A549 (cell line): ENCODE results near the gene CENPV. TPM values are rescaled to one million over a fixed set of nuclear protein-coding genes. Genes with fewer than 3 reads are reported as not detected.

Experiments used
- ATAC-seq, 2 experiments: fragments of 200-7000 bp in 1 of 2; fragments of >200 bp in 1 of 2; cut with Nextera tagmentation in 1 of 2; cut with Tn5 transposase in 1 of 2; 3 replicates each; pipeline versions ENCODE4 v1.8.0 to v1.9.1; 2018 to 2020; ENCODE audit warnings: mild to moderate bottlenecking in 1 of 2, moderate library complexity in 1 of 2
- CTCF ChIA-PET: fragments of 300-600 bp; sonication (Branson Sonifier 250); formaldehyde crosslinking; extraction: SDS; loops from one replicate; lab custom pipeline; 2021; ENCODE audit warnings: antibody characterized with exemption, inconsistent platforms; lab: Yijun Ruan, JAX
- POLR2A ChIA-PET: fragments of 350-600 bp; formaldehyde crosslinking; extraction: SDS; loops from one replicate; lab custom pipeline; 2021; ENCODE audit warnings: antibody characterized with exemption, inconsistent platforms; lab: Yijun Ruan, JAX
- DNase-seq, 2 experiments: peaks; one replicate each; pipeline versions ENCODE4 v3.0.0 to v3.0.0-alpha.2; 2011 to 2016; ENCODE audit warnings: low read depth in 1 of 2, low spot score in 1 of 2
- FAIRE-seq: peaks from 2 replicates; lab custom pipeline; 2011; peaks lifted over from hg19 to GRCh38; lab: Jason Lieb, UNC
- H3K27ac ChIP-seq, 2 experiments: fragments of >200 bp; sonication (Bioruptor Twin); formaldehyde crosslinking; 3 replicates each; pipeline ENCODE4 v1.5.1; 2016 to 2017
- H3K4me1 ChIP-seq: fragments of >200 bp; sonication (Bioruptor Twin); formaldehyde crosslinking; 3 replicates; pipeline ENCODE4 v1.6.1; 2016
- H3K4me2 ChIP-seq: fragments of >200 bp; sonication (Bioruptor Twin); formaldehyde crosslinking; 3 replicates; pipeline ENCODE4 v1.6.1; 2016
- H3K4me3 ChIP-seq: fragments of >200 bp; sonication (Bioruptor Twin); formaldehyde crosslinking; 3 replicates; pipeline ENCODE4 v1.5.1; 2016
- H3K9me3 ChIP-seq: fragments of >200 bp; sonication (Bioruptor Twin); formaldehyde crosslinking; 3 replicates; pipeline ENCODE4 v1.6.1; 2016
- BCL3 ChIP-seq: fragments of >200 bp; sonication (Bioruptor Twin); formaldehyde crosslinking; IDR thresholded peaks from 3 replicates; pipeline ENCODE4 v1.6.1; 2016
- BHLHE40 ChIP-seq: IDR thresholded peaks from 2 replicates; pipeline ENCODE4 v1.6.1; 2012; ENCODE audit warnings: low read depth, low read length, inconsistent platforms
- CEBPB ChIP-seq, 2 experiments: fragments of >200 bp in 1 of 2; sonication (Bioruptor Twin) in 1 of 2; formaldehyde crosslinking in 1 of 2; IDR thresholded peaks; 2 replicates each; pipeline ENCODE4 v1.6.1; 2012 to 2016
- CHD2 ChIP-seq: fragments of 150-350 bp; IDR thresholded peaks from 2 replicates; pipeline ENCODE4 v1.6.1; 2014; ENCODE audit warnings: low read length; ENCODE audit not compliant: partially characterized antibody
- CHD4 ChIP-seq: fragments of 200-600 bp; sonication (generic); IDR thresholded peaks from 2 replicates; pipeline ENCODE4 v1.6.1; 2016; ENCODE audit warnings: antibody characterized with exemption, mild to moderate bottlenecking, borderline replicate concordance
- EP300 ChIP-seq, 2 experiments: fragments of >200 bp; sonication (Bioruptor Twin); formaldehyde crosslinking; IDR thresholded peaks; 2 replicates in 1 of 2; 3 replicates in 1 of 2; pipeline ENCODE4 v1.6.1; 2016 to 2017
- FOSL2 ChIP-seq, 2 experiments: fragments of 450-650 bp in 1 of 2; fragments of >200 bp in 1 of 2; sonication (Bioruptor Twin) in 1 of 2; formaldehyde crosslinking; IDR thresholded peaks; 2 replicates each; pipeline versions ENCODE4 v1.5.0 to v1.6.1; 2016 to 2020; ENCODE audit warnings: mild to moderate bottlenecking in 1 of 2, moderate library complexity in 1 of 2
- FOXS1 ChIP-seq: fragments of 250-450 bp; sonication (Bioruptor Pico); IDR thresholded peaks from 2 replicates; pipeline ENCODE4 v1.5.0; 2020; ENCODE audit warnings: mild to moderate bottlenecking, moderate library complexity
- GATA3 ChIP-seq: IDR thresholded peaks from 2 replicates; pipeline ENCODE4 v1.6.1; 2012; ENCODE audit warnings: borderline replicate concordance
- HES2 ChIP-seq: fragments of >200 bp; sonication (Bioruptor Twin); formaldehyde crosslinking; IDR thresholded peaks from 2 replicates; pipeline ENCODE4 v1.6.1; 2016
- HMGXB4 ChIP-seq: fragments of 250-450 bp; sonication (Bioruptor Pico); IDR thresholded peaks from 2 replicates; pipeline ENCODE4 v1.5.0; 2021; ENCODE audit warnings: mild to moderate bottlenecking, moderate library complexity, borderline replicate concordance
- KDM1A ChIP-seq: fragments of 200-600 bp; sonication (generic); IDR thresholded peaks from 2 replicates; pipeline ENCODE4 v1.6.1; 2016; ENCODE audit warnings: low read depth, mild to moderate bottlenecking
- MAFK ChIP-seq: fragments of 450-650 bp; IDR thresholded peaks from 2 replicates; pipeline ENCODE4 v1.6.1; 2014; ENCODE audit not compliant: partially characterized antibody
- MAX ChIP-seq: IDR thresholded peaks from 2 replicates; pipeline ENCODE4 v1.6.1; 2012
- MYC ChIP-seq: IDR thresholded peaks from 2 replicates; pipeline ENCODE4 v1.6.1; 2012; ENCODE audit warnings: mild to moderate bottlenecking, inconsistent platforms, low read length, improper control_type of control experiment, borderline replicate concordance
- PBX3 ChIP-seq: IDR thresholded peaks from 2 replicates; pipeline ENCODE4 v1.6.1; 2012
- POLR2AphosphoS2 ChIP-seq: conservative IDR thresholded peaks from 2 replicates; pipeline ENCODE4 v1.6.1; 2012; ENCODE audit warnings: low read length, improper control_type of control experiment, inconsistent platforms
- REST ChIP-seq: fragments of 200-600 bp; sonication (generic); IDR thresholded peaks from 2 replicates; pipeline ENCODE4 v1.6.1; 2016; ENCODE audit warnings: antibody characterized with exemption, mild to moderate bottlenecking, moderate library complexity
- RFX5 ChIP-seq: fragments of 450-650 bp; IDR thresholded peaks from 2 replicates; pipeline ENCODE4 v1.7.1; 2014; ENCODE audit warnings: antibody characterized with exemption, mild to moderate bottlenecking, moderate library complexity
- USF2 ChIP-seq: fragments of 450-650 bp; IDR thresholded peaks from 2 replicates; pipeline ENCODE4 v1.6.1; 2014; ENCODE audit warnings: antibody characterized with exemption
- ZSCAN20 ChIP-seq: fragments of 250-450 bp; sonication (Bioruptor Pico); IDR thresholded peaks from 2 replicates; pipeline ENCODE4 v1.8.0; 2022; ENCODE audit warnings: mild to moderate bottlenecking, moderate library complexity
- WGBS: methylation state at CpG from one replicate; pipeline ENCODE4 v1.1.6; 2017; ENCODE audit errors: missing lambda C conversion rate; 5-methylcytosine and 5-hydroxymethylcytosine counted together
- polyA plus RNA-seq, 4 experiments: library from polyadenylated mRNA; depleted of rRNA in 3 of 4; stranded (reverse); fragments of >200 nt; fragmentation: RNase III in 1 of 4; extraction: RNeasy Plus Mini Kit Qiagen cat#74134 plus additional on column Dnase treatment in 1 of 4; gene quantifications; 2 replicates in 3 of 4; 3 replicates in 1 of 4; pipeline ENCODE4 v1.2.3, GENCODE V29; 2011 to 2017

CENPV gene
- polyA plus RNA-seq, 2 of the 4 experiments (the other 2 are of a cell fraction) = 112 to 202 TPM

GRCh38 chr17:16349431-16349830, 3.8 kb downstream of the CENPV start:
- ChIA-PET POLR2A (interaction anchor here (0.8 to 4.6 kb wide), 3 partner anchors 60 to 89 kb away, joined by 3 to 24 read pairs (median 6); no protein-coding TSS in a partner anchor), CTCF (interaction anchor here (0.7 to 9.4 kb wide), 9 partner anchors 15 to 179 kb away, joined by 3 to 163 read pairs (median 6); no protein-coding TSS in a partner anchor)
- 93% methylated on average over 5 of the region's 5 CpGs for WGBS
- ATAC-seq (no peak), FAIRE-seq (no peak), DNase-seq (no peak)
- Histone ChIP-seq H3K4me1 (peaks cover 12% of the 10 kb centered on the region), H3K4me3 (no peak overlapping the region), H3K9me3 (no peaks in the 10 kb centered on the region), H3K27ac (no peak overlapping the region), H3K4me2 (no peak overlapping the region)
- TF ChIP-seq MYC = no peak
- no peak for TF ChIP-seq EP300 (IDR thresholded peaks at IDR 0.05)

GRCh38 chr17:16348586-16348985, 4.7 kb downstream of the CENPV start:
- TF ChIP-seq FOSL2 (IDR thresholded peaks at IDR 0.05) (no peak), FOSL2 (CRISPR knock-in tag; IDR thresholded peaks at IDR 0.05) (no peak), REST (no peak), CHD2 (no peak), KDM1A (no peak), FOXS1 (CRISPR knock-in tag) (no peak), BHLHE40 (no peak), MAX (no peak), MAFK (no peak), BCL3 (no peak), GATA3 (no peak), USF2 (no peak), EP300 (IDR thresholded peaks at IDR 0.05) (no peak), HES2 (no peak), POLR2AphosphoS2 (no peak), ZSCAN20 (CRISPR knock-in tag) (no peak), CHD4 (no peak), HMGXB4 (no peak), RFX5 (no peak), CEBPB (IDR thresholded peaks at IDR 0.05) (no peak), PBX3 (no peak)
- DNase-seq (no peak), FAIRE-seq (no peak), ATAC-seq (no peak)
- H3K9me3 ChIP-seq = no peaks in the 10 kb centered on the region
- ChIA-PET POLR2A (interaction anchor here (0.8 to 1.3 kb wide), 2 partner anchors 32 to 62 kb away, joined by 4 to 6 read pairs; partner anchors contain the start of gene UBB), CTCF (interaction anchor here (0.8 to 9.4 kb wide), 6 partner anchors 16 to 65 kb away, joined by 3 to 163 read pairs (median 13); no protein-coding TSS in a partner anchor)
- no peak overlapping the region for H3K4me3 ChIP-seq
- H3K4me2 ChIP-seq = no peak overlapping the region
- no peak overlapping the region for H3K27ac ChIP-seq
- 94% methylated on average over 6 of the region's 6 CpGs for WGBS
- peaks cover 12% of the 10 kb centered on the region for H3K4me1 ChIP-seq
